Left cardiac atrium (tissue), 4 donors: ENCODE data around the gene AVPR1B. TPM values are rescaled to one million over a fixed set of nuclear protein-coding genes. Genes with fewer than 3 reads are reported as not detected.

Experiments used
- ATAC-seq, 2 donors: fragments of 200-7000 bp; cut with Tn5 transposase; one replicate each; pipeline ENCODE4 v1.9.1; 2020; ENCODE audit warnings: mild to moderate bottlenecking in 2 of 2, moderate library complexity in 2 of 2
- DNase-seq: peaks from one replicate; pipeline ENCODE4 v3.0.0-alpha.2; 2020
- intact Hi-C, 2 donors: fragments of 100-400 bp; cut with DNase I; formaldehyde crosslinking; loops; one replicate each; pipeline versions ENCODE4 v1.14.1 to v1.15.1; 2022 to 2023
- total RNA-seq, 2 donors: library from RNA; stranded (reverse); fragmentation: NEBNext Ultra II Directional; extraction: Animal tissue kit (Norgen Biotek cat#: 25700); gene quantifications; one replicate each; pipeline ENCODE4 v1.2.1, GENCODE V29; 2021
- donor health status: DM: no; HTN: yes; CAD: no.
- donor health status: DM: no; HTN: yes; CAD: no; lungs with severe emphysema.
- donor health status: DM: yes; HTN: yes; CAD: no.
- donor health status: Dilated cardiomyopathy.

Gene AVPR1B
- total RNA-seq, 2 donors from 2014 or later, result not detected

DNA sequence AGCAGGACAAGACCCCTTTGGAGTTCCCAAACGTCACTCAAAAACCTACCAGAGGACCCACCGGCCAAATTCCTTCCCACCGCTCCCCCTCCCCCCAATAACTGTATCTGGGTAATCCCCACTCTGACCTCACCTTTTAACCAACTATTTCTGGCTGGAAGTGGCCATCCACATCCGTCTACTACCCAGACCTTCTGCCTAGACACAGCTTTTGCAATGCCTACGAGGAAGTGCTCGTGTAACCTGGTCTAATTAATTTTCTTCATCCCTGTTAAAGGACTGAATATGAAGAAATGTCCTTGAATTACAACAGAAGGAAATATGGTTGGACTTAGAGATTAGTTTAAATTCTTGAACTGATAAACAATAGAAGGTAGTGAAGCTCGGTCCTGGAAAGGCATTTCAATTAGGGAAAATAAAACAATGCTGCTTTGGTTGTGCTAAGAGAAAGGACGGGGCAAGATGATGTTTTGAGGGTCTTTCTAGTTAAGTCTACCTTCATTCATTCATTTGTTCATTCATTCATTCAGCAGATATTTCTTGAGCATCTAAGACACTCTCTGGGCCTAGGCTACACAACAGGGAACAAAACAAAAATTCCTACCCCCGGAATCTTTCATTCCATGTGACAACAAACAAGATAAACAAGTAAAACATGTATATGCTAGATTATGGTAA lies 18.8 kb downstream of the AVPR1B start:
- intact Hi-C loops, result no loop called here
- no peak for ATAC-seq
- no peak for DNase-seq

DNA sequence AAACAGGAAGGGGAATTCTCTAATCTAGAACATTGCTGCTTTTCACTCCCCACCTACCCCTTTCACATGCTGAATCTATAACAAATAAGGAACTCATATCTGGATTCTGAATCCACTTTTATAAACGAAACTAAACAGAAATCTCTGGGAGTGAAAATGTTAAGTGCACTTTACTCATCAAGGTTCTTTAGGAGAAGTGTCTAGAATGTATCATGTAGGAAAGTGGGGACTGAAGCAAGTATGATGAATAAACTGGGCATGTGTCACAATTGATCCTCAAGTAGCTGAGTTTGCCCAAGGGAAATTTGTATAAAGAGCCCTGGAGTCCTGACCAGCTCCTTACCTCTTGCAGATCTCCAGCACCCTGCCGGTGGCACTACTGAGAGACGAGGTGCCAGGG lies 19.8 kb downstream of the AVPR1B start:
- ATAC-seq, result no peak
- intact Hi-C loops, result no loop called here
- no peak for DNase-seq

DNA sequence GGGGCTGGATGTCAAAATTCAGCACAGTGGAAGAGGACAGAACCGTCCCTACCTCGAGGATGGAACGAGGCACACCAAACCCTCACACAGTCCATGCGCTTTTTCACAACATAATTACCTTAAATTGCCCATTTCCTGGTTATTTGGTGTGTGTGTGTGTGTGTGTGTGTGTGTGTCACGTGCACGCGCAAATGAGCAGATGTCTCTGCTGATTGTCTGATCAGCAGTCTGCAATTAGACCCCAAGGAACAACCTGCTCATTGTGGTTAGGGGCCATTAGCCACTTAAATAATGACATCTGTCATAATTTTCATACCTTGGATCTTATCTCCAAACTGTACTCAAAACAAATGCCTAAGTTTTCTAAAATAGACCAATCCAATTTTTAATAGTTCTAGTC lies 23.2 kb downstream of the AVPR1B start:
- intact Hi-C loops, result no loop called here
- DNase-seq, result no peak
- ATAC-seq, result no peak

DNA sequence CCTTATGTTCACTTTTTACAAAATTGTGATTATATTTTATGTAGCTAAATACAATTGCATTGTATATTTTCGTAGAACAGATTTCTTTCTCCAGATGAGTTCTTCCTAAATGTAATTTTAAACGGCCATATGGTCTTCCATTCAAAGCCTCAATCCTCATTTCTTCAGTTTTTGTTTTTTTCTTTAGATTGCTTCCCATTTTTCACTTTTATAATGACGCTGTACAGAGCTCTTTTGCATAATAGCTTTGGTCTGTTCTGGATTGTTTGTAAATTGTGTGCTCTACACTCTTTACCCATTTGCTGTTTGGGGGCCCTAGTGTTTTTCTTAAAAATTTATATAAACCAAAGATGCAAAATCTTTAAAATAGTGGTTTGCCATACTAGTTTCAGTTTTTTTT lies 27.8 kb downstream of the AVPR1B start:
- intact Hi-C loops, result no loop called here
- no peak for ATAC-seq

DNA sequence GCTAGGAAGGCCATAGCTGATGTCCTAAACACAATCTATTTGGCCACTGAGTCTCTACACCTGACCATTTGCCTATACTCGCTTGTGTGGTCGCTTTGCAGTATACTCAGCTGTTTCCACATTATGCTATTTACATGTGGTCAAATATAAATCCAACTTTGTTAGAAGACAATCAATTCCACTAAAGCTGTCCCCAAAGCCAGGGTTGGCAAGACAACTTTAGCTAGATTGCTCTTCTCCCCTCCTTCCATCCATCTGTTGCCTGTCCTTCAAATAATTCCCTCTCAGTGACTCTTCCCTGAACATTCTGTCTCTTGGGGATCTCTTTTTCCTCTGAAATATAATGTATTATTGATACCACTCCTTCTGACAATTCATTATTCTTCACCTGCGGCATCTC lies 30.1 kb downstream of the AVPR1B start:
- DNase-seq (no peak), ATAC-seq (no peak)
- intact Hi-C loops, result no loop called here

More for the DNA sequence above, 27.8 kb downstream of the AVPR1B start:
- no peak for DNase-seq

DNA sequence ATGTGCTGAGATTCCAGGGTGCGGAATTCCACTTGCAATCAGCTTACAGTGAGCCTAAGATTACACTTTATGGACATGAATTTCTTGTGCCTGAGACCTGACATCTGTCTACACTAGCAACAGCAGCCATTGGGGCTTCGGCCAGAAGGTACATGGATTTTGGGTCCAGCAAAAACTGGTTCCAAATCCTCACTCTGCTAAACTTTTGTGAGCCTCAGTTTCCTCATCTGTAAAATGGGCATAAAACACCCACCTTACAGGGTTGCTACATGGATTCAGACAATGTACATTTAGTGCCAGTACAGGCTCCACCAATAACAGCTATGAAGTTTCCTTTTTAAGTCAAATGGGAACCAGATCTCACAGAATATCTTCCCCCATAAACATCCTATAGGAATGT lies 33.4 kb downstream of the AVPR1B start:
- DNase-seq, result no peak
- ATAC-seq, result no peak
- intact Hi-C loops, result no loop called here

DNA sequence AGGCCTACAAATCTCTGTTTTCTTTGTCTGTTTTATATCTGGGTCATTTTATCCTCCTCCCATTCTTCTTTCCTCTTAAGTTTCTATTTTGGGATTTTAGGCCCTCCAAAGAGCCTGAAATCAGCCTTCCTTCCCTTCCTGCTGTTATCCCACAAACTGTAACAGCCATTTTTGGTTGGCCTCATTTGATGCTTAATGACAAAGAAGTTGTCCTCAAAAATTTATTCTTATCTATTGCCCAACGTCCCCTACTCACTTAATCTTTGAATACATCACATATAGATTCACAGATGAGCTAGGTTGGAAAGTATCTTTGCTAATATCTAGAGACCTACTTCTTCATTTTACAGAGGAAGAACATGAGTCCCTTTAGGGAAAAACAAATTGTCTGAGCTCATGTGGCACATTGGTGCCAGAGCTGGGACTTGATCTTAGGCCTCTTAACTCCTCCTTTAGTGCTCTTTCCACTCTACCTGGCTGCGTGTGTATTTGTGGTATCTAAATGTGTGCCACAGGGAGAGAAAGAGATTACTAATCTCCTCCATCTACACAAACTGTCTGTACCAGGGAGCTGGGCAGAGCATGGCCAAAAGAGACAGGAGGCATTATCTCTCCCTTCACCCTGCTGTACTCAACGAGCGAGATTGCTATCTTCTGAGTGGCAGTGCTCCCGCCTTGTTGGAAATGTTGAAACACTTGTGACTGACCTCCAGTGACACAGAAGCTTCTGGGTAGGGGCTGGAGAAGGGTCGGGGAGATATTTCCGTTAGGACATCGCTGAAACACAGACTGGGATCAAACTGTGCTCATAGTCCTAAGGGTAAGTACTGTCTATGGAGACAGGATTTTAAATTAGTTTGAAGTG lies 34.1 kb downstream of the AVPR1B start:
- DNase-seq (no peak), ATAC-seq (no peak)
- intact Hi-C loops, result no loop called here

DNA sequence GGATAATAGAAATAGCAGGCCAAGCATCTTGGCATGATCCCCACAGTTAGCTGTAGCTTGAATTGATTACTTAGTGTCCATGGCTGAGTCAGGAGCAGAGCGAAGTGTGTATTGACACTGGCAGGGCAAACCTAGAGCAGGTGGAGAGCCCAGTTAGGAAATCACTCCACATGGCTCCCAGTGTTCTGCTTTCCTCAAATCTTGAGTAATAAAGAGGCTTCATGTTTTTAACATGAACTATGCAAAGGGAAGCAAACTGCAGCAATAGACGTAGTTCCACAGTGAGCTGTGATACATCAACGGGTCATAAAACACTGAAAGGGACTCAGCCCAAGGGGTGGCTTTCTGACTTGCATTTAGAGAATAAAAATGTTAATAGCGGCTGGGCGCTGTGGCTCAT lies 35.3 kb downstream of the AVPR1B start:
- DNase-seq, result no peak
- intact Hi-C loops, result no loop called here
- ATAC-seq, result no peak

DNA sequence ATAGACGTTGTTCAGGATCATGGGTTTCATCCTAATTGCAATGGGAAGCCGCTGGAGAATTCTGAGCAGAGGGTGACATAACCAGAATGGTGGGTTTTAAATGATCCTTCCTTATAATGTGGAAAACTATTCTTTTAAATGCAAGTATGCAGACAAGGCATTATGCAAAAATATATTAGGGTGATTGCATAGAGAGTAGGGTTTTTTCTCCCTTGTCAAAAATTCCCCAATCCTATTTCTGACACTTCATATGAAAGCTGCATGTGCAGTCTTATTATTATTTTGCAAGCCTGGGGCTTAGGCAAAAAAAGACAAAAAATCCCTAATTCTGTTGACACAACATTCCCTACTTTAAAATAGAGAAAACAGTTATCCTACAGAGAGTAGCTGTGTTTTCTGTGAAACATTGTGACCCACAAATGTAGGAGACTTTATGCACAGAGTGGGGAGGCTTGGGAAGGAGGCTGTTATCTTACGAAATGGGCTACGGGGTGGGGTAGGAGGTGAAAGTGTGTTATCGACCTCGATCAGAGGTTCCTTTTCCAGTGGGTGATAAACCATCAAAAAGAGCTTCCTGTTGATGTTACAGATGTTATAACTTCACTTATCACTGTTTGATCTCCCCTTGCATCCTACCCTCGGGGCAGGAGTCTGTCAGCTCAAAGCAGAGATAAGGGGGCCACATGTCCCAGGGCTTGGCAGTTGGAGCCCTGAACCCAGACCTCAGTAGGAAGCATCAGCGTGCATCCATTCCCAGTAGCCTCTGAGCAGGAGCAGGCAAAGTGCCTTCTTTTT lies 37.0 kb downstream of the AVPR1B start:
- DNase-seq (no peak), ATAC-seq (no peak)
- intact Hi-C loops, result no loop called here

DNA sequence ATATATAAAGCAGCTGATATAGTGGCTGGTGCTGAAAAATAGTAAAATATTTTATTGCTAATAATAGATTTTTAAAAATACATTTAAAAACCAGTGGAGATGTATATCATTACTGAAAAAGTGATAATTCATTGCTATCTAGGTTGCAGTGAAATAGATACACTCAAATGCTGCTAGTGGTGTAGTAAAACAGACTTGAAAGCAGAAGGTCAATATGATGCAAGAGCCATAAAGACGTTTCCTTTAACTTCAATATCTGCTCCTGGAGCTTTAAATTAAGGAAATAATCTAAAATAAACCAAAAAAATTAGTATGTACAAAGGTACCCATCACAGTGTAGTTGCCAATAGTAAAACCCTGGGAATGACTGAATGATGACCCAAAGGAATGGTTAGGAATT lies 38.1 kb downstream of the AVPR1B start:
- intact Hi-C loops, result no loop called here
- ATAC-seq (no peak), DNase-seq (no peak)

DNA sequence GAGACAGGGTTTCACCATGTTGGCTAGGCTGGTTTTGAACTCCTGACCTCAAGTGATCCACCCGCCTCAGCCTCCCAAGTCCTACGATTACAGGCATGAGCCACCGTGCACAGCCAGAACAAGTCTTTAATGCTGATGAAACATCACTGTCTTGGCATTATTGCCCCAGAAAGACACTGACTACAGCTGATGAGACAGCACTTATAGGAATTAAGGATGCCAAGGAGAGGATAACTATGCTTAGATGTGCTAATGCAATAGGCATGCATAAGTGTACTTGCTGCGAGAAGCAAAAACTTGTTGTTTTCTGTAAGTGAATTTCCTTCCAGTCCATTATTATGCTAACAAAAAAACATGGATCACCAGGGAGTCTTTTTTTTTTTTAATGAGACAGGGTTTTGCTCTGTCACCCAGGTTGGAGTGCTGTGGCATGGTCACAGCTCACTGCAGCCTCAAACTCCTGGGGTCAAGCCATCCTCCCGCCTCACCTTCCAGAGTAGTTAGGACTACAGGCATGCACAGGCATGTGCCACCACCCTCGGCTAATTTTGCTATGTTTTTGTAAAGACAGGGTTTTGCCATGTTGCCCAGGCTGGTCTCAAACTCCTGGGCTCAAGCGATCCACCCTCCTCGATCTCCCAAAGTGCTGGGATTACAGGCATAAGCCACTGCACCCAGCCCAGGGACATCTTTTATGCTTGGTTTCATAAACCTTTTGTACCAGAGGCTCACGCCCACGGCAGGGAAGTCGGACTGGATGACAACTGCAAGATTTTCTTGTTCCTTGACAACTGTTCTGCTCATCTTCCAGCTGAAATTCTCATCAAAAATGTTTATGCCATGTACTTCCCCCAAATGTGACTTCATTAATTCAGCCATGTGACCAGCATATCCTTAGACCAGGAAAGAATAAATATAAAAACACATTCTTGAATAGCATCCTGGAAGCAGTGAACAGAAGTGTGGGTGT lies 41.1 kb downstream of the AVPR1B start:
- intact Hi-C loops, result no loop called here
- ATAC-seq (peak in 1 of 2 donors; percentile 24), DNase-seq (no peak)

DNA sequence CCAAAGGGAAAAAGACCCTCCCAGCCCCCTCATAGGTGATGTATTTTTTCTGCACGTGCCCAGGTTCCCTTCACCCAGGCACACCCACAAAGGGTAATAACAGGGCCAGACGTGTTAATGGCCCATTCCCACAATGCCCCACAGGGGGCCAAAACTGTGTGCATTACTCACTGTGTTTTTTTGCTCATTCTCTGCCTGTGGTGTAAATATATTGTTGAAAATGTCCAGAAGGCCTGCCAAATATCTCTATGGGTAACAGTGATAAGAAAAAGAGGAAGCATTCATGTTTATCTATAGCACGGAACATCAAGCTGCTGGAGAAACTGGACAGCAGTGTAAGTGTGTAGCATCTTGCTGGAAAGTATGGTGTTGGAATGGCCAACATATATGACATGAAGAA lies 42.3 kb downstream of the AVPR1B start:
- intact Hi-C loops, result no loop called here
- no peak for ATAC-seq
- no peak for DNase-seq

DNA sequence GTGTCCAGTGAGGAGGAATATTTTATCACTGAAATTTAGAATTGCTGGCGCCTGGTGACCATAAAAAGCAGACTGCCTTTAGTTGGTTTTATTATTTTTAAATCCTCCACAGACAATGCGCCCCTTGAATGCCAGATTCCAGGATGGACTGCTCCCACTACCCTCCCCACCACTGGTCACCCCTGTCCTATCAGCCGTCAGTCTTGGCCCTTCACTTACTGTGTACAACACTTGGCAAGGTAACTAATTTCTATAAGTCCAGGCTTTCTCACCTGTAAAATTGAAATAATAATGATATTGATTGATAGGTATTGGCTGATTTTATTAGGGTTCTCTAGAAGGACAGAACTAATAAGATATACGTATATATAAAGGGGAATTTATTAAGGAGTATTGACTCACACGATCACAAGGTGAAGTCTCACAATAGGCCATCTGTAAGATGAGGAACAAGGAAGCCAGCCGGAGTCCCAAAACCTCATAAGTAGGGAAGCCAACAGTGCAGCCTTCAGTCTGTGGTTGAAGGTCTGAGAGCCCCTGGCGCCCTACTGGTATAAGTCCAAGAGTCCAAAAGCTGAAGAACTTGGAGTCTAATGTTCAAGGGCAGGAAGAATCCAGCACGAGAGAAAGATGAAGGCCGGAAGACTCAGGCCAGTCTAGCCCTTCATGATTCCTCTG lies 46.4 kb downstream of the AVPR1B start:
- ATAC-seq, result no peak
- intact Hi-C loops, result no loop called here
- no peak for DNase-seq

DNA sequence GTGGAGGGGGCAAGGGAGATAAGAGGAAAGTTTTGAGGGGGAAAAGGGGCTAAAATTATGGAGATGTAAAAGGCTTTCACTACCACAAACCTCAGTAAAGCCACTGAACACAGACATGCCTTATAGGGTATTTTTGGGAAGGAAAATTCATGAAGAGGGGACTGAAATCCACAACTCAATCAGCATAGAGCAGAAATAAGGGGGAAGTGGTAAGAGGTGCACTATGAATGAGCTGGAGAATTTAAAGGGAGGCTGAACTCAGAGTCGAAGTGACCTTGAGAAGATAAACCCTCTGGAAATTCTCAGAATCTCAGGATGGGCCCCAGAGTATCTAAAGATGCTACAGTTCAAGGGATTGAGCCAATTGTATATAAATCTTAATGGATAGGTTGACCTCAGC lies 48.9 kb downstream of the AVPR1B start:
- no peak for DNase-seq
- intact Hi-C loops, result no loop called here

DNA sequence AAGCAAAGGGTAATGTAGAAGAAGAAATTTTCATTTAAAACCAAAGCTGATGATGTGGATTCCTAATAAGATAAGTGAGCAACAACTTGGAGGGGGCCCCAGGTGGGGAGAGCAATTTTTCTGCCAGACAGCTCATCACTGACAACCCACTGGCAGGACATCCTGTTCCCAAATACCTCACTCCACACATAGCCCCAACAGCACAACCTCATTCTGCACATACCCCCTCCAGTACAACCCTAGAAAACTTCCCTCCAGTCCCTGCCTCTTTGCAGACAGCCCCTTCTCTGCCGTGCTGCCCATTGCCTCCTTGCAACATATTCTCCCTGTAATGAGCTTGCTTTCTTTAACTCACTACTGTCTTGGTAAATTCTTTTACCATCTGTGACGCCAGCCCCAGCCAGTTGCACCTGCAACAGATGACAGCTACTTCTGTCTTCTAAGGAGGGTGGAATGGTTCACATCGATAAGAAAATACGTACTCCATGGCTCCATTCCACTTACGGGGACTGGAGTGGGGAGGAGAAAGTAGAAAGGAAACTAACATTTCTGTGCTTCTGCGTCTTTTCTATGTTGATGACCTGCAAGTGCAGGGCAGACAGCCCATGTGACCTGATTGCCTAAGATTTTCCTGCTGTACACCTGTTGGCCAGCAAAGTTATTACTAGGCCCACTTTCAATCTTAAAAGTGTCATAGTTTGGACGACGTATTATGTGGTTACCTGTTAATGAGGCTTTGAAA lies 49.5 kb downstream of the AVPR1B start:
- no peak for DNase-seq

More for the DNA sequence above, 48.9 kb downstream of the AVPR1B start:
- ATAC-seq, result no peak

DNA sequence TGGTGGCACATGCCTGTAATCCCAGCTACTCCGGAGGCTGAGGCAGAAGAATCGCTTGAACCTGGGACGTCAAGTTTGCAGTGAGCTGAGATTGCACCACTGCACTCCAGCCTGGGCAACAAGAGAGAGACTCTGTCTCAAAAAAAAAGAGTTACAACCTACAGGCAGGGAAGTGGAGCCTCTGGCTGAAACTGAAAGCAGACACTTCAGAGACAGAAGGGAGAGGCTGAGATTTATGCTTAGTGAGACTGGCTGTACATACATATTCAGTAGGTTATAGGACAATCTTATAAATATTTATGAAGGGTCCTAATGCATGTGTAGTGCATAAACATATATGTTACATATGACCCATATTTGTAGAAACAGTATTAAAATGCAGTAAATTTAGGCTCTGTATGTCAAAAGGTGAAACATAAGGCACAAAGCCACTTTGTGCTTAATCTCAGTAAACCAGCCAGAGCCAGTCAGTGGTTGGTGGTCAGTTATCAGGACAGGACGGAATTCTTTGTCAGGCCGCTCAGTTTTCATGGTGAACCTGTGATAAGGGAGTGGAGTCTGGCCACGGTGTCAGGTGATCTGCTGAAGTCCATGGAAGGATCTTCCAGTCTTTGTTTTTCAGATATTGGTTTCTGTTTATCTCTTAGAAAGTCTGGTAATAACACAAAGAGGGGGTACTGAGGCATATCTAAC lies 50.6 kb downstream of the AVPR1B start:
- DNase-seq, result no peak
- intact Hi-C loops, result no loop called here
- peak in 1 of 2 donors; percentile 49 for ATAC-seq

More for the DNA sequence above, 49.5 kb downstream of the AVPR1B start:
- peak; percentile 84 to 89 for ATAC-seq
- intact Hi-C loops, result no loop called here

DNA sequence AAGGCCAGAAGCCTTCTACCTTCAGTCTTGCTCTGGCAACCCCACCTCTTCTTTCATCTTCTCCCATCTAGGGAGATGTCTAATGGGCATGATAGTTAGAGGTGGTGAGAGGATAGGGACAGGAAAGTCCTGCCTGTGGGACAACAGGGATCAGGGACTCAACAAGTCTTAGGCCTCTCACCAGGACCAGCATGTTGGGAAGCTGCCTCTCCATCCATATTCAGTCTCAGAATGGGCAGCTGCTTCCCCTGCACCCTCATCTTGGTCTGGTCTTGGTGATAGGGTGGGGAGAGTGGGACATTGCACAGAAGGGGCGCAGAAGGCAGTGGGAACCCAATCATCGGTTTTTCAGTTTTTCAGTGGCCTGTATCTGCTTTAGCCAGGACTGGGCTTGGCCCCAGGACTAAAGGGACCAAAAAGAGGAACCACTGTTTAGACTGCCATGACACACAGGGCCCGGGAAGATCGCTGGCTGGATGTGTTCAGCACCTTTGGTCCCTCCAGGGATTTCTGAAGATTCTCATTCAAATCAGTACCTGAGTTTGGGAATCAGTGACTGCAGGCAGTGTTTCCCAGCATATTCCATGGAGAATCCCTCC lies 51.5 kb downstream of the AVPR1B start:
- intact Hi-C loops, result no loop called here
- ATAC-seq (no peak), DNase-seq (no peak)
